GM23338 (cell line): Measurements from ENCODE around the gene NFIA. TPM values are rescaled to one million over a fixed set of nuclear protein-coding genes. Genes with fewer than 3 reads are reported as not detected.

Experiments
- ATAC-seq: fragments of 200-7000 bp; cut with Tn5 transposase; 3 replicates; pipeline ENCODE4 v1.9.1; 2020
- DNase-seq: peaks from one replicate; pipeline ENCODE4 v3.0.0-alpha.2; 2015; ENCODE audit warnings: low spot score
- H2AFZ ChIP-seq: fragments of 200-600 bp; sonication (generic); 2 replicates; pipeline ENCODE4 v1.8.0; 2016; ENCODE audit warnings: antibody characterized with exemption, mild to moderate bottlenecking, moderate library complexity
- H3F3A ChIP-seq: fragments of 200-600 bp; sonication (generic); replicated peaks from 2 replicates; pipeline ENCODE4 v1.8.0; 2017; ENCODE audit warnings: antibody characterized with exemption, mixed run types, low read depth
- H3K27ac ChIP-seq: fragments of 200-600 bp; sonication (generic); 2 replicates; pipeline ENCODE4 v1.6.1; 2016; ENCODE audit warnings: low read depth
- H3K27me3 ChIP-seq: fragments of 200-600 bp; sonication (generic); 2 replicates; pipeline ENCODE4 v1.8.0; 2016; ENCODE audit warnings: mild to moderate bottlenecking, mixed run types, moderate library complexity; ENCODE audit not compliant: insufficient read depth
- H3K36me3 ChIP-seq: fragments of 200-600 bp; sonication (generic); 2 replicates; pipeline ENCODE4 v1.8.0; 2016; ENCODE audit warnings: mild to moderate bottlenecking; ENCODE audit not compliant: insufficient read depth
- H3K4me1 ChIP-seq: fragments of 200-600 bp; sonication (generic); 2 replicates; pipeline ENCODE4 v1.8.0; 2016; ENCODE audit warnings: mild to moderate bottlenecking, moderate library complexity; ENCODE audit not compliant: insufficient read depth
- H3K4me2 ChIP-seq: fragments of 200-600 bp; sonication (generic); 2 replicates; pipeline ENCODE4 v1.7.1; 2017; ENCODE audit warnings: mixed run types
- H3K4me3 ChIP-seq: fragments of 200-600 bp; sonication (generic); 2 replicates; pipeline ENCODE4 v1.6.1; 2016; ENCODE audit warnings: mixed run types
- H3K79me2 ChIP-seq: fragments of 200-600 bp; sonication (generic); replicated peaks from 2 replicates; pipeline ENCODE4 v1.8.0; 2017; ENCODE audit warnings: mild to moderate bottlenecking; ENCODE audit not compliant: insufficient read depth
- H3K9me2 ChIP-seq: fragments of 200-600 bp; sonication (generic); 2 replicates; pipeline ENCODE4 v1.8.0; 2017; ENCODE audit not compliant: insufficient read depth
- H4K20me1 ChIP-seq: fragments of 200-600 bp; sonication (generic); replicated peaks from 2 replicates; pipeline ENCODE4 v1.8.0; 2017; ENCODE audit warnings: mild to moderate bottlenecking; ENCODE audit not compliant: insufficient read depth
- H3K27ac Mint-ChIP-seq: 2 replicates; pipeline ENCODE4 v1.8.0; 2020; ENCODE audit warnings: inconsistent platforms, mild to moderate bottlenecking, moderate library complexity, mixed read lengths
- H3K27me3 Mint-ChIP-seq: 3 replicates; pipeline ENCODE4 v1.8.0; 2022; ENCODE audit warnings: low read depth, mild to moderate bottlenecking, moderate library complexity, mixed read lengths, inconsistent platforms; ENCODE audit not compliant: insufficient read depth, poor library complexity
- H3K36me3 Mint-ChIP-seq: 3 replicates; pipeline ENCODE4 v1.8.0; 2021; ENCODE audit warnings: low read depth, mild to moderate bottlenecking, inconsistent platforms, moderate library complexity, mixed read lengths
- H3K4me1 Mint-ChIP-seq: 3 replicates; pipeline ENCODE4 v1.8.0; 2020; ENCODE audit warnings: mild to moderate bottlenecking, inconsistent platforms, mixed read lengths
- H3K4me3 Mint-ChIP-seq: 3 replicates; pipeline ENCODE4 v1.8.0; 2021; ENCODE audit warnings: moderate library complexity, mild to moderate bottlenecking, inconsistent platforms, mixed read lengths
- H3K9me3 Mint-ChIP-seq: 3 replicates; pipeline ENCODE4 v1.8.0; 2020; ENCODE audit warnings: moderate library complexity, mild to moderate bottlenecking, inconsistent platforms, mixed read lengths
- CREB1 ChIP-seq: fragments of 250-450 bp; sonication (Bioruptor Pico); IDR thresholded peaks from 2 replicates; pipeline ENCODE4 v1.5.0; 2020; ENCODE audit warnings: low read depth, mild to moderate bottlenecking, moderate library complexity
- CTCF ChIP-seq, 2 experiments: fragments of 200-600 bp in 1 of 2; sonication (generic) in 1 of 2; conservative IDR thresholded peaks; 2 replicates each; pipeline versions ENCODE4 v1.5.1 to v1.6.1; 2016 to 2017; ENCODE audit warnings: antibody characterized with exemption in 2 of 2, low read depth in 2 of 2, mild to moderate bottlenecking in 2 of 2, moderate library complexity in 1 of 2
- ETS1 ChIP-seq: IDR thresholded peaks from 2 replicates; pipeline ENCODE4 v1.6.1; 2016; ENCODE audit warnings: antibody characterized with exemption
- EZH2phosphoT487 ChIP-seq: fragments of 200-600 bp; sonication (generic); IDR thresholded peaks from one replicate; pipeline ENCODE4 v1.8.1; 2018; ENCODE audit warnings: antibody characterized with exemption; ENCODE audit not compliant: unreplicated experiment
- JUNB ChIP-seq: IDR thresholded peaks from one replicate; pipeline ENCODE4 v1.6.1; 2016; ENCODE audit warnings: antibody characterized with exemption; ENCODE audit not compliant: unreplicated experiment
- ZNF462 ChIP-seq: fragments of 250-450 bp; sonication (Bioruptor Pico); IDR thresholded peaks from 2 replicates; pipeline ENCODE4 v1.5.0; 2020; ENCODE audit warnings: mild to moderate bottlenecking, moderate library complexity
- polyA plus RNA-seq: library from polyadenylated mRNA; unstranded; fragments of >200 nt; fragmentation: Nextera tagmentation; extraction: Ambion mirVana; gene quantifications from 2 replicates; pipeline ENCODE4 v1.2.1, GENCODE V29; 2016
- total RNA-seq: library from RNA; depleted of rRNA; stranded (reverse); fragments of >200 nt; shearing (Covaris generic); gene quantifications from 2 replicates; pipeline ENCODE4 v1.2.3, GENCODE V29; 2014

The NFIA gene
- total and polyA plus RNA-seq, 2 experiments from 2014 or later, result 0.97 to 2.3 TPM

GRCh38 chr1:61182480-61182879 is 100.1 kb downstream of the NFIA start (continued):
- TF ChIP-seq ZNF462 (CRISPR knock-in tag) (no peak), CTCF (conservative IDR thresholded peaks at IDR 0.05; ENCODE audit: low read depth in 2 of 2) (no peak), JUNB (no peak), CREB1 (CRISPR knock-in tag) (no peak)

- Mint-ChIP-seq H3K4me3 (no peak overlapping the region), H3K27ac (no peak overlapping the region), H3K36me3 (no peaks in the 10 kb centered on the region), H3K27me3 (no peaks in the 10 kb centered on the region), H3K9me3 (no peaks in the 10 kb centered on the region), H3K4me1 (peaks cover 29% of the 10 kb centered on the region)
- Histone ChIP-seq H3K79me2 (no peaks in the 10 kb centered on the region), H3K4me2 (no peak overlapping the region), H3K27me3 (no peaks in the 10 kb centered on the region), H3K4me1 (peaks cover 5% of the 10 kb centered on the region; the same call in 1 of the 2 replicates), H3K36me3 (no peaks in the 10 kb centered on the region), H3F3A (no peaks in the 10 kb centered on the region), H4K20me1 (no peaks in the 10 kb centered on the region), H3K4me3 (no peak overlapping the region), H2AFZ (no peak overlapping the region), H3K9me2 (no peaks in the 10 kb centered on the region), H3K27ac (no peak overlapping the region)
- DNase-seq (no peak), ATAC-seq (no peak)
- TF ChIP-seq ETS1 (no peak), JUNB (no peak), EZH2phosphoT487 (no peak), CREB1 (CRISPR knock-in tag) (no peak)
Measured at GRCh38 chr1:61183471-61184039, 101.2 kb downstream of the NFIA start.
